GM19240 (cell line): ENCODE results near the gene PCDHGA1.

Experiments
- DNase-seq: peaks from one replicate; pipeline ENCODE4 v3.0.0; 2011; ENCODE audit warnings: low spot score; ENCODE audit not compliant: insufficient read length

PCDHGA1 gene

DNA sequence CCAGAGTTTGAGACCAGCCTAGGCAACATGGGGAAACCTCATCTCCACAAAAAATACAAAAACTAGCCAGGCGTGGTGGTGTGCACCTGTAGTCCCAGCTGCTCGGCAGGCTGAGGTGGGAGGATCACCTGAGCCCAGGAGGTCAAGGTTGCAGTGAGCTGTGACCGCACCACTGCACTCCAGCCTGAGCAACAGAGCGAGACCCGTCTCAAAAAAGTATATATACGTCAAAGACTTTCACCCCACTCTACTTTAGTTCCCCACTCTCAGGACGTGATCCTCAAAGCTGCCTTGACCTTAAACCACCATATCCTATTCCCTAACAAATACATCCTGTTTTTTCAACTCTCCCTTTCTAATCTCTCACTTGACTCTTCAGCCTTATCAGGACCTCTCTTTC lies 199.6 kb downstream of the PCDHGA1 start:
- no peak for DNase-seq

- DNase-seq = no peak
Observed at GRCh38 chr5:141532726-141533125, 202.4 kb downstream of the PCDHGA1 start.

DNA sequence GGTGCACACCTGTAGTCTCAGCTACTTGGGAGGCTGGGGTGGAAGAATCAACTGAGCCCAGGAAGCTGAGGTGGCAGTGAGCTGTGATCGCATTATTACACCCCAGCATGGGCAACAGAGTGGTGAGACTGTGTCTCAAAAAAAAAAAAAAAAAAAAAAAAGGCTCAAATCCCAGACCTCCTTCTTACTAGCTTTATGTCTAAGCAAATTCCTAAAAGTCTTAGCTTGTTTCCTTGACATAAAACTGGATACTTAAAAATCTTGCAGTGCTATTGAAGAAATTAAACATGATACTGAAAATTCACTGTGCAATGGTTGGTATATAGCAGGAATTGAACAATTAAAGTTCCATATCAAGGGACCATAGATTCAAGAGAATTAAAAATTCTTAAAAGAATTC lies 203.6 kb downstream of the PCDHGA1 start:
- DNase-seq = no peak

DNA sequence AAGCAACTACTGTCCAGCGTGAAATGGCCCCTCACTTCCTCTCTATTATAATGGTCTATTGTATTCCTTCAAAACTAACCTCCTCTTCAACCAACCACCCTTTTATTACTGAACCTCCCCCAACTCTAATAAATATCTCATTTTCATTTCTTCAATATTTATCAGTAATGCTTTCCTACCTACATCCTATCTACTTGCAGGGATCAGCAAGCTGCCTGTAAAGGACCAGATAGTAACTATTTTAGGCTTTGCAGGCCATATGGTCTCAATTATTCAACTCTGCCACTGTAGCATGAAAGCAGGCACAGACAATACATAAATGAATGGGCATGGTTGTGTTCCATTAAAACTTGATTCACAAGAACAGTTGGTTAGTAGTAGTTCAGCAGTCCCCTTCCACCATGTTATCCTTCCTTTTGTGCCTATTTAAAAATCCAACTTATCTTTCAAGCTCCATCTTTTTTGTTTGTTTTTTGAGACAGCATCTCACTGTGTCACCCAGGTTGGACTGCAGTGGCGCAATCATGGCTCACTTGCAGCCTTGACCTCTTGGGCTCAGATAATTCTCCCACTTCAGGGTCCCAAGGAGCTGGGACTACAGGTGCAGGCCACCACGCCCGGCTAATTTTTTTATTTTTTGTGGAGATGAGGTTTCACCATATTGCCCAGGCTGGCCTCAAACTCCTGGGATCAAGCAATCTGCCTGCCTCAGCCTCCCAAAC lies 204.3 kb downstream of the PCDHGA1 start:
- DNase-seq = no peak

DNA sequence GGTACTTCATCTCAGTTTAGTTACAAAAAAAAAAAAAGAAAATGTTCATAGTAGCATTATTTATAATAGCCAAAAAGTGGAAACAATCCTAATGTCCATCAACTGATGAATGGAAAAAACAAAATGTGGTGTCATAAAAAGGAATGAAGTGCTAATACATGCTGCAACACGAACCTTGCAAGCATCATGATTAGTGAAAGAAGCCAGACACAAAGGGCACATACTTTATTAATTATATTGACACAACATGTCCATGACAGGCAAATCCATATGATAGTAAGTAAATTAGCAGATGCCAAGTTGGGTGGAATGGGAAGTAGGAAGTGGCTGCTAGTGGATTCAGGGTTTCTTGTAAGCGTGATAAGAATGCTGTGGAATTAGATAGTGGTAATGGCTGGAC lies 212.7 kb downstream of the PCDHGA1 start:
- DNase-seq = no peak

DNA sequence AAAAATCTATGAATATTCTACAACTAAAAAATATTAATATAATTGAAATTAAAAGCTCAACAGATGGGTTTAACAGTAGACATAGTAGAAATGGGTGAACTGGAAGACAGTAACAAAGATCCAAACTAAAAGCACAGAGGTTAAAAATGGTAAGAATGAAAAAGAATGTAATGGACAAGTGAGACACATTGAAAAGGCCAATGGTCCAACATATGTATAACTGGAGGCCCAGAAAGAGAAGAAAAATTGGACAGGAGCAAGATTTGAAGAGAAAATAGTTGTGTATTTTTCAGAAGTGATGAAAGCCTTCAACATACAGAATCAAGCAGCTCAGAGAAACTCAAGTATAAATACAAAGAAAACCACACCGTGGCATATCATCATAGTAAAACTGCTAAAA lies 217.2 kb downstream of the PCDHGA1 start:
- no peak for DNase-seq

DNA sequence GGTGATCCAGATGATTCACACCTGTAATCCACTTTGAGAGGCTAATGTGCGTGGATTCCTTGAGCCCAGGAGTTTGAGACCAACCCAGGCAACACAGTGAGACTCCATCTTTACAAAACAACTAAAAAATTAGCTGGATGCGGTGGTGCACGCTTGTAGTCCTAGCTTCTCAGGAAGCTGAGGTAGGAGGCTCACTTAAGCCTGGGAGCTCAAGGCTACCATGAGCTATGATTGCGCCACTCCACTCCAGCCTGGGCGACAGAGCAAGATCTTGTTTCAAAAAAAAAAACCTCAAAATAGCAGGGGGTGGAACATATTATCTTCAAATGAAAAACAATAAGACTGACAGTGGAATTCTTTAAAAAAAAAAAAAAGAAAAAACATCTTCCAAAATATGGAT lies 217.6 kb downstream of the PCDHGA1 start:
- DNase-seq = no peak

DNA sequence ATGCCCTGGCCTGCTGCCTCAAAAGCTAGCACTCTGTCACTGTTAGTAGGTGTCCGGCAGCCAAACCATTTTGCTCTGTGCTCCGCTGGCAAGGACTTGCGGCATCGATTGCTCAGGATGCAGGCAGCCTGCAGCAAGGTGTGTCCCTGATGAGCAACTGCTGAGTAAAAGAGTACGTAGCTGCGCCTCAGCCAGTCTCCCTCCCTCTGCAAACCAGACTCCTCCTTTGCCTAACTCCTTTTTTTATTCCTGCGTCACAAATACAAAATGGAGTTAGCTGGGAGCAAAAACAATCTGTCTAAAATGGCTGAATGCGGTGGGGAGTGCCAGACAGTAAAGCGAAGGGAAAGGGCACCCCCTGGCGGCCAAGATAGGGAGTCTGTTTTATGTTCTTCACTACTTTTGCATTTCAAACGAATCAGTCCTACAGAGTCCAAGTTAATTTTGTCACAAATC lies 227.4 kb downstream of the PCDHGA1 start:
- DNase-seq = peak; percentile 16

DNA sequence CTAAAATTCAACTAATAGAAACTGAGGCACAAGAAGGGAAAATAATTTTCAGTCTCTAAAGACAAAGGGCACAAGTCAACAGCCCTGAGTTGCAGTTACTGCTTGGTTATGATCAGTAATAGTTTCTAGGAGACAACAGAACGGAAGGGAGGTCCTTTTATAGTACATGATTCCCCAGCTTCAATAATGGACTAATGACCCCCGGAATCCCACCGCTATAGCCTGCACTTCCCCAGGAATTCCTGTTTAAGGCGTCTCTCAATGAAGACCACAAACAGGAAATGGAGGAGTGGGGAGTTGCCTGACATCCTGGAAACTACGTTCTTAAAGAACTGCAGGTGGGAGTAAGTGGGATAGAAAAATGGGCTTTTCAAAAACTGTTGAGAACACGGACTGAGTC lies 227.8 kb downstream of the PCDHGA1 start:
- DNase-seq = no peak

GRCh38 chr5:141559461-141559860 lies 229.1 kb downstream of the PCDHGA1 start:
- DNase-seq = no peak

GRCh38 chr5:141560151-141560550 lies 229.8 kb downstream of the PCDHGA1 start:
- DNase-seq = no peak

DNA sequence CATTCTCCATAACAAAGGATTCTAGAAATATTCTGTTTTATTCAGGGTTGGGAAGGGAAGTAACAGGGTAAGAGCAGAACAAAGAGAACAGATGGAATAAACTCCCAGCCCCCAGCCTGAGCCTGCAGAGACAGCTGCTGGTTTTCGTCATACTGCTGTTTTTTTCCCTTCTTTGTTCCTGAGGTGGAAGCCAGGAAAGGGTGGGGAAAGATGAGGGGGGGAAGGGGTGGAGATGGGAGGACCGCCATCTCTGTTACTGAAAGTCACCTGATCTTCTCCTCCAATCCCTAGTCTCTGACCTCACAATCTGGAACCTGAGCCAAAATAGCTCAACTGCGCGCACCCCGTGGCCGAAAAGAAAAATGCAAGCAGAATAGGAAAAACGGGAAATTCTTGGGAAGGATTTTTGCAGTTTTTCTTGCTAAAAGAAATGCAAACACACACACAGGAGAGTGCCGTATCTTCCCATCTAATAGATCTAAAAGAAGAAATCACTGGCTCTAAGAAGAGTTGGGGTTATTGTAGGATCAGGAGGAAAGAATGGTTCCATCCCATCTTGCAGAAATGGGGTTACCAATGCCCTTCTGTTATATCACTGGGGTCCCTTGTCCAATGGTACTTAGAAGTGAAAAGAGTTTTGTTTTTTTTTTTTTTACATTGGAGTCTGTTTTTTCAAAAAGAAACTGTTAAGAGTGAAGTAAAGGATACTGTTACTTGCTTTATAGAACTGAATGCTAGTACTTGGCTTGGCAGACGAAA lies 230.6 kb downstream of the PCDHGA1 start:
- no peak for DNase-seq
